ENCODE measurements around the gene STIM2.
A peak's percentile ranks its signal among the peaks of the same experiment; 100 is the strongest.

Gene STIM2

DNA sequence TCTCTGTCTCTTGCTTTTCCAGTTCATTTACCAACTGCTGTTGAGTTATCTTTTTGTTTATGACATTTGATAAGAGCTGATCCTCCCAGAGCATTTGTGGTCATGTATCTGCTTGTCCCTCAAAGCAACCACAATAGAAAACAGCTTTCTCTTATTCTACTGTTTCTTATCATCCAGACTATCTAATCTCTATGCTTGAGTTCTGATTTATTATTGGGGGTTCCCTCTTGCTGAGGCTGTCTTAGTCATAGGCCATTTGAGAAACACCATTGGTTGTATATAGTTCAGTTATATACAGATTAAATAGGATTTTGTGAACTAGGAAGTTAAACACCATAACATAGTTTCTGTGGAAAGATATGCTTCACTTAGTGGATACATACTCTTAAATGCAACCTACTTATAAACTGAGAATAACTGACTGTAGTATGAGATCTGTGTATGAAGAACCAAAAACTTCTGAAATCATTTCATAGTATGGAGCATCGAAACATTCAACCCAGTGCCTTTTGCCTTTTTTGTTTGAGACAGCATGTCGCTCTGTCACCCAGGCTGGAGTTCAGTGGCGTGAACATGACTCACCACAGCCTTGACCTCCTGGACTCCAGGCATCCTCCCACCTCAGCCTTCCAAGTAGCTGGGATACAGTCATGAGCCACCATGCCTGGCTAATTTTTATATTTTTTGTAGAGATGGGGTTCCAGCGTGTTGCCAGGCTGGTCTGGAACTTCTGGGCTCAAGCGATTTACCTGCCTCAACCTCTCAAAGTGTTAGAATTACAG, 75.8 kb downstream of the STIM2 start:
- 66% methylated on average over 5 of the region's 5 CpGs for WGBS
- H2AK5ac ChIP-seq (ENCODE audit: low read length, severe bottlenecking) = no peak overlapping the region
- H3K4ac ChIP-seq (ENCODE audit: low read depth in 1 of 2, low read length in 2 of 2) = peak overlapping the region in 1 of 2 experiments; percentile 22
- no peaks in the 10 kb centered on the region for H3K27me3 ChIP-seq (ENCODE audit: control insufficient read depth in 1 of 2, insufficient read depth in 1 of 2, low read length in 2 of 2)
- H3K9me3 ChIP-seq (ENCODE audit: control insufficient read depth, low read length) = no peaks in the 10 kb centered on the region
- peaks cover 3% of the 10 kb centered on the region for H3K4me1 ChIP-seq (ENCODE audit: control insufficient read depth, insufficient read depth, low read depth, low read length)
- H3K4me3 ChIP-seq (ENCODE audit: insufficient read depth in 1 of 2, low read depth in 1 of 2, low read length in 2 of 2) = no peak overlapping the region
- H3K4me2 ChIP-seq (ENCODE audit: low read length, poor library complexity, severe bottlenecking) = no peak overlapping the region
- no peak overlapping the region for H3K9ac ChIP-seq (ENCODE audit: low read length)
- no peak overlapping the region for H3K14ac ChIP-seq (ENCODE audit: low read length in 2 of 2)
- peaks cover 9% of the 10 kb centered on the region for H3K79me1 ChIP-seq (replicated peaks; ENCODE audit: low read length, poor library complexity, severe bottlenecking)
- no peak overlapping the region for H3K23ac ChIP-seq (ENCODE audit: low read length in 2 of 2)
- no peak overlapping the region for H2BK12ac ChIP-seq (ENCODE audit: low read length in 2 of 2)
- no peak overlapping the region for H4K91ac ChIP-seq (ENCODE audit: low read length)
- no peak overlapping the region for H2BK5ac ChIP-seq (ENCODE audit: low read depth, low read length, poor library complexity, severe bottlenecking)
- H4K8ac ChIP-seq (ENCODE audit: low read length) = no peak overlapping the region
- H2BK15ac ChIP-seq (ENCODE audit: low read depth, poor library complexity, severe bottlenecking) = no peak overlapping the region
- no peak overlapping the region for H3K27ac ChIP-seq (ENCODE audit: low read length, poor library complexity, severe bottlenecking)
- H3K36me3 ChIP-seq (ENCODE audit: control insufficient read depth in 1 of 2, insufficient read depth in 2 of 2, low read depth in 1 of 2, low read length in 2 of 2) = no peaks in the 10 kb centered on the region
- no peak overlapping the region for H3K18ac ChIP-seq (ENCODE audit: low read depth in 1 of 2, low read length in 2 of 2)
- H2BK120ac ChIP-seq (ENCODE audit: low read depth, low read length) = no peak overlapping the region
- DNase-seq = peak; percentile 71
- H2AFZ ChIP-seq (ENCODE audit: low read depth, low read length) = no peak overlapping the region

DNA sequence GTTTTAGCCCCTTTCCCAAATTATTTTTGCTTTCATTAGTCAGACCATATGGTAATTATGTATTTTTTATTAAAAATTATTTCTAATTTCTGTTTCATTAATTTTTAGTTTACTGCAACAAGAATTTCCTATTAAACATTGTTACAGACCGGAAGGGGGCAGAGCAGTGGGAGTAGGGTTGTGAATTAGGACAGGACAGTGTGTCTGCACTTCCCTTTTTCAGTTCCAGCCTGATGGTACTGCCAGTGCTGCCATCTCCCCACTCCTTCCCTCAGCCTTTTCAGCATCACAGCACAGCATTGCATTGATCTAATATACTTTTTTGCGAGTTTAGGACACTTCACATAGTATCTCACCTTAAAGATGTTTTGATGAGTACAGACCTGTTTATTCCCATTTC, 76.5 kb downstream of the STIM2 start:
- no peak overlapping the region for H2AK5ac ChIP-seq (ENCODE audit: low read length, severe bottlenecking)
- no peak overlapping the region for H3K9ac ChIP-seq (ENCODE audit: low read length)
- no peak overlapping the region for H3K23ac ChIP-seq (ENCODE audit: low read length in 2 of 2)
- H3K9me3 ChIP-seq (ENCODE audit: control insufficient read depth, low read length) = no peaks in the 10 kb centered on the region
- H2BK15ac ChIP-seq (ENCODE audit: low read depth, poor library complexity, severe bottlenecking) = no peak overlapping the region
- H3K4me1 ChIP-seq (ENCODE audit: control insufficient read depth, insufficient read depth, low read depth, low read length) = peaks cover 3% of the 10 kb centered on the region
- WGBS = 80% methylated on average over 1 of the region's 2 CpGs
- no peak overlapping the region for H2BK5ac ChIP-seq (ENCODE audit: low read depth, low read length, poor library complexity, severe bottlenecking)
- DNase-seq = no peak
- H3K18ac ChIP-seq (ENCODE audit: low read depth in 1 of 2, low read length in 2 of 2) = no peak overlapping the region
- H3K79me1 ChIP-seq (replicated peaks; ENCODE audit: low read length, poor library complexity, severe bottlenecking) = peaks cover 11% of the 10 kb centered on the region
- H4K91ac ChIP-seq (ENCODE audit: low read length) = no peak overlapping the region
- H4K8ac ChIP-seq (ENCODE audit: low read length) = no peak overlapping the region
- no peak overlapping the region for H3K4me3 ChIP-seq (ENCODE audit: insufficient read depth in 1 of 2, low read depth in 1 of 2, low read length in 2 of 2)
- no peak overlapping the region for H3K4ac ChIP-seq (ENCODE audit: low read depth in 1 of 2, low read length in 2 of 2)
- no peak overlapping the region for H2BK12ac ChIP-seq (ENCODE audit: low read length in 2 of 2)
- no peak overlapping the region for H3K4me2 ChIP-seq (ENCODE audit: low read length, poor library complexity, severe bottlenecking)
- H2BK120ac ChIP-seq (ENCODE audit: low read depth, low read length) = no peak overlapping the region
- H2AFZ ChIP-seq (ENCODE audit: low read depth, low read length) = no peak overlapping the region
- H3K14ac ChIP-seq (ENCODE audit: low read length in 2 of 2) = no peak overlapping the region
- H3K27me3 ChIP-seq (ENCODE audit: control insufficient read depth in 1 of 2, insufficient read depth in 1 of 2, low read length in 2 of 2) = no peaks in the 10 kb centered on the region
- H3K36me3 ChIP-seq (ENCODE audit: control insufficient read depth in 1 of 2, insufficient read depth in 2 of 2, low read depth in 1 of 2, low read length in 2 of 2) = no peaks in the 10 kb centered on the region
- no peak overlapping the region for H3K27ac ChIP-seq (ENCODE audit: low read length, poor library complexity, severe bottlenecking)

DNA sequence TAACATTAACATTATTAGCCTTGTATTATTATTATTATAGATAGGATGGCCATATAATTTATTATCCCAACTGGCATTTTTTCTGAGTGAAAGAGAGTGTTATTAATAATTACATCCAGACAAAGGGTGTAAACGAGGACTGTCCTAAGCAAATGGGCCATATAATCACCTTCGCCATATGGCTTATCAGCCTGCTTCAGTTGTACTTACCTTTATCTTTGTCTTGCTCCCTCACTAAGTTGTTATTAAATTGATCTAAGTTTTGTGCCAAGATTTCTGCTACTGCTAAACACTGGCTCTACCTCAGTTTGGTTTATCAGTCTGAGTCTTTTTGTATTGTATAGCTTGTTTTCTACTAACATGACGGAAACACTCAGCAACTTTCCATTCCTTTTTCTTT, 76.9 kb downstream of the STIM2 start:
- 75% methylated on average over 2 of the region's 3 CpGs for WGBS
- no peak for DNase-seq
- H2BK15ac ChIP-seq (ENCODE audit: low read depth, poor library complexity, severe bottlenecking) = no peak overlapping the region
- no peaks in the 10 kb centered on the region for H3K36me3 ChIP-seq (ENCODE audit: control insufficient read depth in 1 of 2, insufficient read depth in 2 of 2, low read depth in 1 of 2, low read length in 2 of 2)
- no peak overlapping the region for H3K23ac ChIP-seq (ENCODE audit: low read length in 2 of 2)
- H3K9me3 ChIP-seq (ENCODE audit: control insufficient read depth, low read length) = no peaks in the 10 kb centered on the region
- H3K4ac ChIP-seq (ENCODE audit: low read depth in 1 of 2, low read length in 2 of 2) = no peak overlapping the region
- no peak overlapping the region for H2BK5ac ChIP-seq (ENCODE audit: low read depth, low read length, poor library complexity, severe bottlenecking)
- H4K8ac ChIP-seq (ENCODE audit: low read length) = no peak overlapping the region
- H4K91ac ChIP-seq (ENCODE audit: low read length) = no peak overlapping the region
- H3K9ac ChIP-seq (ENCODE audit: low read length) = no peak overlapping the region
- no peak overlapping the region for H3K4me2 ChIP-seq (ENCODE audit: low read length, poor library complexity, severe bottlenecking)
- H3K18ac ChIP-seq (ENCODE audit: low read depth in 1 of 2, low read length in 2 of 2) = no peak overlapping the region
- H2BK12ac ChIP-seq (ENCODE audit: low read length in 2 of 2) = no peak overlapping the region
- H3K4me3 ChIP-seq (ENCODE audit: insufficient read depth in 1 of 2, low read depth in 1 of 2, low read length in 2 of 2) = no peak overlapping the region
- H2AFZ ChIP-seq (ENCODE audit: low read depth, low read length) = no peak overlapping the region
- peaks cover 10% of the 10 kb centered on the region for H3K79me1 ChIP-seq (replicated peaks; ENCODE audit: low read length, poor library complexity, severe bottlenecking)
- no peak overlapping the region for H3K14ac ChIP-seq (ENCODE audit: low read length in 2 of 2)
- peaks cover 3% of the 10 kb centered on the region for H3K4me1 ChIP-seq (ENCODE audit: control insufficient read depth, insufficient read depth, low read depth, low read length)
- H3K27me3 ChIP-seq (ENCODE audit: control insufficient read depth in 1 of 2, insufficient read depth in 1 of 2, low read length in 2 of 2) = no peaks in the 10 kb centered on the region
- no peak overlapping the region for H2BK120ac ChIP-seq (ENCODE audit: low read depth, low read length)
- no peak overlapping the region for H3K27ac ChIP-seq (ENCODE audit: low read length, poor library complexity, severe bottlenecking)
- H2AK5ac ChIP-seq (ENCODE audit: low read length, severe bottlenecking) = no peak overlapping the region

DNA sequence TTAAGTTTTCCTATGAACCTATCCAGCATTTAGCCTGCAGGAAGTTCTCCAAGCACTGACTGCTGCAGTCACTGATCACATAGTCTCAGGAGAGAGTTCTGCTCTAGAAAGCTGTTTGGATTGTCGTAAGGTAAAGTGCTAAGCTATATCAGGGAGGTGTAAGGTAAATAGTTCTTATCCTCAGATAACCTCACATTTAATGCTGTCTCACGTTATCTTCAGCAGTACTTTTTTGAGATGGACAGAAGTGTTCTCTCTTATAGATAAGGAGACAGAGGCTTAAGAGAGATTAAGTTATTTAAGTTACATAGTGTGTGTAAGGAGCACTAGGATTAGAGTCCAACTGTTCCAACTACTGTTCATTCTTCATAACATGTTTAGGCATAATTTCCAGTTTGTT, 77.9 kb downstream of the STIM2 start:
- H2BK120ac ChIP-seq (ENCODE audit: low read depth, low read length) = no peak overlapping the region
- no CpG with 5 or more reads among the region's 2 CpGs for WGBS
- no peak overlapping the region for H2AK5ac ChIP-seq (ENCODE audit: low read length, severe bottlenecking)

More for the DNA sequence above, 77.9 kb downstream of the STIM2 start:
- Histone ChIP-seq H2AFZ (ENCODE audit: low read depth, low read length) (no peak overlapping the region), H3K27ac (ENCODE audit: low read length, poor library complexity, severe bottlenecking) (no peak overlapping the region), H3K18ac (ENCODE audit: low read depth in 1 of 2, low read length in 2 of 2) (no peak overlapping the region), H3K4ac (ENCODE audit: low read depth in 1 of 2, low read length in 2 of 2) (no peak overlapping the region), H3K14ac (ENCODE audit: low read length in 2 of 2) (no peak overlapping the region), H3K9ac (ENCODE audit: low read length) (no peak overlapping the region), H3K79me1 (replicated peaks; ENCODE audit: low read length, poor library complexity, severe bottlenecking) (peaks cover 9% of the 10 kb centered on the region), H2BK5ac (ENCODE audit: low read depth, low read length, poor library complexity, severe bottlenecking) (no peak overlapping the region), H3K27me3 (ENCODE audit: control insufficient read depth in 1 of 2, insufficient read depth in 1 of 2, low read length in 2 of 2) (no peaks in the 10 kb centered on the region), H2BK15ac (ENCODE audit: low read depth, poor library complexity, severe bottlenecking) (no peak overlapping the region), H3K36me3 (ENCODE audit: control insufficient read depth in 1 of 2, insufficient read depth in 2 of 2, low read depth in 1 of 2, low read length in 2 of 2) (no peaks in the 10 kb centered on the region), H3K23ac (ENCODE audit: low read length in 2 of 2) (no peak overlapping the region), H3K4me2 (ENCODE audit: low read length, poor library complexity, severe bottlenecking) (no peak overlapping the region), H3K4me1 (ENCODE audit: control insufficient read depth, insufficient read depth, low read depth, low read length) (peaks cover 3% of the 10 kb centered on the region), H3K9me3 (ENCODE audit: control insufficient read depth, low read length) (no peaks in the 10 kb centered on the region), H2BK12ac (ENCODE audit: low read length in 2 of 2) (no peak overlapping the region), H4K8ac (ENCODE audit: low read length) (no peak overlapping the region), H3K4me3 (ENCODE audit: insufficient read depth in 1 of 2, low read depth in 1 of 2, low read length in 2 of 2) (no peak overlapping the region), H4K91ac (ENCODE audit: low read length) (no peak overlapping the region)
- no peak for DNase-seq

Measured in mesenchymal stem cell (in vitro differentiated cells and primary cell).